NOMO-1 (cell line): Measurements from ENCODE around the gene CDK6.
A peak's percentile ranks its signal among the peaks of the same experiment; 100 is the strongest.
"Not testable (repeated sequence)": the region's sequence is repeated elsewhere in the genome, so short reads cannot be mapped to it uniquely, and the experiment has no call there.

Source experiments
- DNase-seq, 2 experiments: peaks; one replicate each; lab custom pipeline; 2025; ENCODE audit not compliant: unreplicated experiment in 2 of 2; lab: John Stamatoyannopoulos, UW

CDK6 gene

GRCh38 chr7:92836489-92836999, at the start of gene CDK6:
Gene CDK6, minus strand, starts transcription at chr7:92836573. Its CDS starts 3,250 bp downstream, at chr7:92833323.
- DNase-seq, result peak; percentile 88 to 93

GRCh38 chr7:92886039-92886438, 49.7 kb upstream of the CDK6 start:
- DNase-seq, result not testable (repeated sequence)

- no peak for DNase-seq
Measured at GRCh38 chr7:92884218-92884617, 47.8 kb upstream of the CDK6 start.

- no peak for DNase-seq
Measured at GRCh38 chr7:92882760-92883159, 46.4 kb upstream of the CDK6 start.

- DNase-seq, result no peak
Measured at GRCh38 chr7:92881091-92881485, 44.7 kb upstream of the CDK6 start.

- DNase-seq, result peak in 1 of 2 experiments; percentile 24
Measured at GRCh38 chr7:92880212-92881090, 44.1 kb upstream of the CDK6 start.

GRCh38 chr7:92877367-92877766, 41.0 kb upstream of the CDK6 start:
- DNase-seq, result no peak

- no peak for DNase-seq
Measured at GRCh38 chr7:92876836-92877235, 40.5 kb upstream of the CDK6 start.

- no peak for DNase-seq
Measured at GRCh38 chr7:92875719-92876118, 39.3 kb upstream of the CDK6 start.

- no peak for DNase-seq
Measured at GRCh38 chr7:92875173-92875572, 38.8 kb upstream of the CDK6 start.

- DNase-seq, result no peak
Measured at GRCh38 chr7:92874567-92874966, 38.2 kb upstream of the CDK6 start.

- no peak for DNase-seq
Measured at GRCh38 chr7:92873776-92874175, 37.4 kb upstream of the CDK6 start.

- no peak for DNase-seq
Measured at GRCh38 chr7:92872701-92873100, 36.3 kb upstream of the CDK6 start.

GRCh38 chr7:92868683-92869293, 32.4 kb upstream of the CDK6 start:
- no peak for DNase-seq

GRCh38 chr7:92864169-92864568, 27.8 kb upstream of the CDK6 start:
- not testable (repeated sequence) for DNase-seq

- no peak for DNase-seq
Measured at GRCh38 chr7:92856436-92856835, 20.1 kb upstream of the CDK6 start.

GRCh38 chr7:92854501-92855238, 18.3 kb upstream of the CDK6 start:
- DNase-seq, result peak in 1 of 2 experiments; percentile 60

GRCh38 chr7:92851732-92852131, 15.4 kb upstream of the CDK6 start:
- DNase-seq, result peak in 1 of 2 experiments; percentile 43

GRCh38 chr7:92850516-92850915, 14.1 kb upstream of the CDK6 start:
- no peak for DNase-seq

- no peak for DNase-seq
Measured at GRCh38 chr7:92849322-92849721, 12.9 kb upstream of the CDK6 start.

- no peak for DNase-seq
Measured at GRCh38 chr7:92848851-92849250, 12.5 kb upstream of the CDK6 start.
